Ascending aorta (tissue), 2 donors: ENCODE data around the gene PABPN1L. TPM values are rescaled to one million over a fixed set of nuclear protein-coding genes. Genes with fewer than 3 reads are reported as not detected.

Source experiments
- DNase-seq, 2 donors: peaks; one replicate each; pipeline ENCODE4 v3.0.0-alpha.2; 2019; ENCODE audit warnings: low spot score in 2 of 2
- H3K27ac ChIP-seq, 2 donors: fragments of 200-600 bp; sonication (generic); one replicate each; pipeline ENCODE4 v1.5.1; 2016 to 2017; ENCODE audit warnings: mild to moderate bottlenecking in 1 of 2
- H3K27me3 ChIP-seq: fragments of 200-600 bp; sonication (generic); one replicate; pipeline ENCODE4 v1.5.1; 2017
- H3K36me3 ChIP-seq, 2 donors: fragments of 200-600 bp; sonication (generic); one replicate each; pipeline ENCODE4 v1.5.1; 2016
- H3K4me1 ChIP-seq, 2 donors: fragments of 200-600 bp; sonication (generic); one replicate each; pipeline ENCODE4 v1.5.1; 2016 to 2017; ENCODE audit warnings: mild to moderate bottlenecking in 1 of 2
- H3K4me3 ChIP-seq, 2 donors: fragments of 200-600 bp; sonication (generic); one replicate each; pipeline ENCODE4 v1.5.1; 2016 to 2017; ENCODE audit warnings: mild to moderate bottlenecking in 1 of 2
- H3K9me3 ChIP-seq, 2 donors: fragments of 200-600 bp; sonication (generic); one replicate each; pipeline ENCODE4 v1.5.1; 2016
- CTCF ChIP-seq, 3 experiments: fragments of 200-600 bp in 2 of 3; fragments of 450-650 bp in 1 of 3; sonication (generic) in 2 of 3; IDR thresholded peaks; one replicate each; pipeline ENCODE4 v1.5.1; 2016 to 2019; ENCODE audit warnings: antibody characterized with exemption in 3 of 3, mild to moderate bottlenecking in 1 of 3, moderate library complexity in 1 of 3
- intact Hi-C: fragments of 100-400 bp; cut with DNase I; formaldehyde crosslinking; loops from one replicate; pipeline ENCODE4 v1.15.1; 2023
- total RNA-seq: library from RNA; depleted of rRNA; stranded (reverse); fragments of >200 nt; gene quantifications from one replicate; pipeline ENCODE4 v1.1.0, GENCODE V29; 2016

Gene PABPN1L
- total RNA-seq, 1 donor from 2014 or later = not detected

GRCh38 chr16:88815901-88816589 lies 50.4 kb downstream of the PABPN1L start:
- Histone ChIP-seq H3K4me1 (peaks cover 0 to 7% of the 10 kb centered on the region in 2 donors), H3K27me3 (no peaks in the 10 kb centered on the region), H3K4me3 (no peak overlapping the region), H3K36me3 (peaks cover 3 to 5% of the 10 kb centered on the region in 2 donors), H3K27ac (no peak overlapping the region), H3K9me3 (no peaks in the 10 kb centered on the region)
- no peak for DNase-seq
- intact Hi-C loops = no loop called here
- TF ChIP-seq CTCF (IDR thresholded peaks at IDR 0.05) = peak; percentile 33 to 53 (median 36)

- TF ChIP-seq CTCF (IDR thresholded peaks at IDR 0.05) = no peak
- no peak for DNase-seq
- Histone ChIP-seq H3K27me3 (no peaks in the 10 kb centered on the region), H3K36me3 (no peaks in the 10 kb centered on the region), H3K9me3 (no peaks in the 10 kb centered on the region), H3K27ac (no peak overlapping the region), H3K4me1 (peaks cover 5 to 12% of the 10 kb centered on the region in 2 donors), H3K4me3 (no peak overlapping the region)
- intact Hi-C loops = no loop called here
Measured at GRCh38 chr16:88815227-88815626, 51.2 kb downstream of the PABPN1L start.

- intact Hi-C loops = loop anchor here (5.0 kb wide), 2 partner anchors 152 to 1158 kb away; partner anchors contain the start of gene MVD
- Histone ChIP-seq H3K9me3 (no peaks in the 10 kb centered on the region), H3K27me3 (no peaks in the 10 kb centered on the region), H3K36me3 (peaks cover 4 to 9% of the 10 kb centered on the region in 2 donors), H3K27ac (no peak overlapping the region), H3K4me3 (no peak overlapping the region), H3K4me1 (peaks cover 8 to 21% of the 10 kb centered on the region in 2 donors)
- TF ChIP-seq CTCF (IDR thresholded peaks at IDR 0.05) = no peak
- no peak for DNase-seq
Measured at GRCh38 chr16:88814144-88814502, 52.3 kb downstream of the PABPN1L start.

Other genes starting within 250 kb of the PABPN1L start
- not detected for gene IL17C, start 228.1 kb downstream of the PABPN1L start, total RNA-seq
- 361 TPM for gene CYBA, start 215.6 kb downstream of the PABPN1L start, total RNA-seq
- gene MVD, start 203.6 kb downstream of the PABPN1L start, total RNA-seq = 72.9 TPM
- not detected for gene SNAI3, start 180.2 kb downstream of the PABPN1L start, total RNA-seq
- gene RNF166, start 160.3 kb downstream of the PABPN1L start, total RNA-seq = 44.3 TPM
- 4.2 TPM for gene CTU2, start 160.2 kb downstream of the PABPN1L start, total RNA-seq
- 428 TPM for gene PIEZO1, start 81.4 kb downstream of the PABPN1L start, total RNA-seq
- not detected for gene CDT1, start 62.9 kb downstream of the PABPN1L start, total RNA-seq
- 305 TPM for gene APRT, start 54.7 kb downstream of the PABPN1L start, total RNA-seq
- gene GALNS, start 9.7 kb downstream of the PABPN1L start, total RNA-seq = 62.2 TPM
- 7.6 TPM for gene TRAPPC2L, start 9.5 kb downstream of the PABPN1L start, total RNA-seq
- 32.8 TPM for gene CBFA2T3, start 110.5 kb upstream of the PABPN1L start, total RNA-seq
- gene ACSF3, start 227.2 kb upstream of the PABPN1L start, total RNA-seq = 5.2 TPM